Ramos (cell line): Measurements from ENCODE around the gene PIK3C2B.

Experiments
- in situ Hi-C: fragments of 300-500 bp; cut with MboI; formaldehyde crosslinking; loops from one replicate; pipeline ENCODE4 v1.14.3; 2022; ENCODE audit warnings: low sequenced_read_pairs; ENCODE audit not compliant: unreplicated experiment

Gene PIK3C2B

DNA sequence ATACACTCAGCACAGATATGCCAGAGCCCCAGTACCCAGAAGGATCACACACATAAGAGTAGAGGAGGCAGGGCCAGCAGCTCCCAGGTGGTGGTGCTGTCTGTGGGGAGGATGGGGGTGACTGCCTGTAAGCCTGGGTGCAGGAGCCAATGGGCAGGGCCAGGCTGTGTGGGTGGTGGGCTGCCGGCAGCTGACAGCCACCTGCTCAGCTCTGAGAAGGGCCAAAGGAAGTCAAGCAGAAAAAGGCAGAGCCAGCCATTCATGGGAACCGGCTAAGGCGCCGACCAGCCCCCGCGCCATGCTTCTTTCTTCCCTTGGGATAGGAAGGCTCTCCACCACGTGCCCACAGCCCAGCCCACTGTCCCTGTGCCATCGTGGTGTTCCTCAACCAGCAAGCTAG, 14.1 kb downstream of the PIK3C2B start:
- in situ Hi-C loops = no loop called here

DNA sequence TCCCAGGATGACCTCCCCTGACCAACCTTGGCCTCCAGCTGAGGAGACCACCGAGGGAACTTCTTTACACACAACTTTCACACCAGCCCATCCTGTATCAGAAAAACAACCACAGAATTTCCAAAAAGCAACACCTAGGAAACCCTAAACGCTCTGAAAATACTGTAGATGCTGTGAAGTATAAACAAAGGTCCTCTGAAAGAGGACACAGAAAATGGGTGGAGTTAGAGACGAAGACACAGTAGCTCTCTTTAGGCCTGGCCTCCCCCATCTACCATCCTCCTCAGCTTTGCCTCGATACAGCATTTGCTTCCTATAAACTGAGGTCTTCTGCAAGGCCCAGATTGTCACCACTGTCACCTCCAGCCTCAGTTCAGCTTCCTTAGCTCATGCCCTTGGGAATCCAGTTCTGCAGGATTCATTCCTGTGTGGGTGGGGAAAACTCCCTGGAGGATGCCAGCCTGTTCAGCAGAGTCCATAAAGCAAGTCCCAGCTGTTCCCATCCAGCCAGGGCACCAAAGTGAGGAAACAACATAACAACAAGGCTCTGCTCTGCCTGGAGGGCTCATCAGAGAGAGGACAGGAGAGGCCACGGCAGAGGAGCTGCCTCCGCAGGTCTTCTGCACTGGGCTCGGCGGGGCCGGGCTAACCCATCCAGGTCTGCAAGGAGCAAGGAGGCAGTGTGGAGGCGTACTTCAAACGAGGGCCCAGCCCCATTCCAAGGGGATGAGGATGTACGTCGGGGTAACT, 15.0 kb downstream of the PIK3C2B start:
- in situ Hi-C loops = no loop called here

DNA sequence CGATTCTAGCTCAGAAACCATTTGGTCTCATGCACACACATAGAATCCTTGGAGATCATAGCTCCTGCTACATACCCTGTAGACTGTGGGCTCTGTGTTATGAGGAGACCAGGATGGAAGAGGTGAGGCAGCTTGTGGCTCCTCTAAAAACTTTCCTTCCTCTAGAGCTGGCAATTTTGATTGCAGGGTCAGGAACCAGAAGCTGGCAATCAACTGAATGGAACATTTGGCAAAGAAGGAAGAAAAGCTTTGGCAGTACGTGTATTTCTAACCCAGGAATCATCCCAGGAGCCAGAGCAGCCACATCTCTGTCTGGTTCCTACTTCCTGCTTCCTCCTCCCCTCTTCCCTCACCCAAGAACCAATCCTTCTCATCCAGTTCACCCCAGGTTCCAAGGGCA, 15.7 kb downstream of the PIK3C2B start:
- in situ Hi-C loops = no loop called here

DNA sequence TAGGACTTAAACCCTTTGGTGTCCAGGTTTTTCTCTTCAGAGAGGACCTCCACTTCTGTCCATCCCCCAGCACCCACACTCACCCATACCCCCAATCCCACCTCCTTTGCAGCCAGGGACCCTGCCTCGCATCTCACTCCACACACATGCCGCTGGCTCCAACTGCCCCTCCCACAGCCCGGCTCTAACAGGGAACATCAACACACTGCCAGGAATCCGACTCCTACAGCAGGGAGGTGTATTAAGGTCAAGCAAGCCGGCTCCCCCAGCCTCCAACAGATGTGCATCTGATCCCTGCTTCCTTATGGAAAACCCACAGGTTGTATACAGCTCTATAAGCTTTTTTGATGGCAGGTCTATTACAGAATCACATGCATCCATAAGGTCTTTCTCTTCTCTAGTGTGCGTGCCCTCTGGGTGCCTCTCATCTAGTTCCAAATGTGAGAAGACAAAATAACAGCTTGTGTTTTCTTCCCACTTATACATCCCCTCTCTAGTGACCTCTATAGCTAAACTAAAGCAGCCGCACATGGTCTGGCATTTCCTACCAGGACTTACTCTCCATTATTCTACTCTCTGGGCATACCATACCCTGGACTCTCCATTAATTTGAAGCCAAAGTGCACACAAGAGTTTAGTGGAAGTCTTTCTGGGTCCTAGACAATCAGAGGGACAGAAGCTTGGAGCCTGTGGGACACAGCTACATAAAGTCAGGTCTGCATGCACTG, 16.3 kb downstream of the PIK3C2B start:
- in situ Hi-C loops = no loop called here

DNA sequence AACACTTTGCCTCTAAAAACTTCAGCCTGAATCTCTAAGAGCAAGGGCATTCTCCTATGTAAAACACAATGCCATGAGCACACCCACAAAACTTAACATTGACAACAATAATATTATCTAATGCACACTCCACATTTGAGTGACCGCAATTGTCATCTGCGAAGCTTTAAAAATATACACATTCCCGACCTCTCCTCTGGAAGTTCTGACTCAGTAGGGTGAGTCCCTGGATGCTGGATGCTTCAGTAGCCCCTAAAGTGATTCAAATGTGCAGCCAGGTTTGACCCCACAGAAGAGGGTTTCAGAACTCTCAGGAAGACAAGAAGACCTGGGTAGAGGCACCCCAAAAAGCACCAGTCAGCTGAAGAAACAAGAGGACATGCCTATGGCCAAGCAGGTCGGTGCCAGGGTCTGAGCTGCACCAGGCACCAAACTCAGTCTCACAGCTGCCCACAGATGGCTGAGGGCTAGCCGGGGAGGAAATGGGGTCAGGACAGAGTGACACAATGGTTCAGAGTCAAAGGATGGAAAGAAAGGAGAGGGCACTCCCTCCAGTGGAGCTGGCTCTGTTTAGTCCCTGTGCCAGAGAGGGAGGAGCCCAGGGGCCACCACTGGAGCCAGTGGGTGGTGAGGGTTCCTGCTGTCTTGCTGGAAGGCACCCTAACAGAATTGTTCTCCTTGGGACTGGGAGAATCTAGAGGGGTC, 17.4 kb downstream of the PIK3C2B start:
- in situ Hi-C loops = no loop called here

DNA sequence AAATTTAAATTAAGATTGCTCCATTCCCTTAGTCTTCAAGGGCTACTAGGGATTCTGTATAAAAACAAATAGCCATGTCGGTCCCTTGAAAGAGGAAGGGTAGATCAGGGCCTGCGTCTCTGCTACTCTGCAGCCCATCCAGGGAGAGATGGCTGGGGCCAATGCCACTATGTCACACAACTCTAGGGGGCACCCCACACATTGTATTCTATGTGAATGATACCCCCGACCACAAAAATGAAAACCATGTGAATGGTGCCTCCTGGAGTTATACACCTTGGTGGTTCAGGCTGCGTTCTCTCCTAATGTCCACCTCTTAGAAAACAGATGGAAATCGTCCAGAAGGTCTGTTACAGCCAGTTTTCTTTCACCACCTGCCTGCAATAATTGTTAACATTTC, 18.0 kb downstream of the PIK3C2B start:
- in situ Hi-C loops = no loop called here

DNA sequence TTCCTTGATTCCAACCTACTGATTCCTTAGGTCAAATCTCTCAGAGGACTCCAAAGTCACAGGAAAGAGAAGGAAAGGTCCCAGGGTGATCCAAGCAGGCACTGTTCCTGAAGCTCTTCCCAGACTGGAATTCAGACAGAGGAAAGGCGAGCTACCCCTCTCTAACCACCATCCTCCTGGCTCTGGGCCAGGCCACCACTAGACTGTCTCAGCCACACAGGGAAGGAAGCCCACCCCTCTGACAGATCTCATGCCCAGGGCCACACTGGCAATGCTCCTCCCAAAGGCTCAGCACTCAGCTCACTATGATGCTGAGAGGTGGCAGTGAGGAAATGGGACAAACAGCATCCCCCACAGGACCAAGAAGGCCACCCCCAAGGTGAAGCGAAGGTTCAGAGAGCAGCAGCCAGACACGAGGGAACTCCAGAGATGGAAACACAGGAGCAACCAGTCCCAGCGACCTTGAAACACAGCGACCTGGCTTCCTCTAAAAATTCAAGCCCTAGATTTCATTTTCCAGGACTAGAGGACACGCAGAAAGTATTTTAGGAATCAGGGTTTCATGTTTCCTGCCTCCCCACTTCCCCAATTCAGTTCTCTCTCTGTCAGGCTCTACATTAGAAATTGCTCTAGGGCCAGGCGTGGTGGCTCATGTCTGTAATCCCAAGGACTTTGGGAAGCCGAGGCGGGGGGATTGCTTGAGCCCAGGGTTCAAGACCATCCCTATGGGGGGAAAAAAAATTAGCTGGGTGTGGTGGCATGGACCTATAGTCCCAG, 18.8 kb downstream of the PIK3C2B start:
- in situ Hi-C loops = no loop called here

DNA sequence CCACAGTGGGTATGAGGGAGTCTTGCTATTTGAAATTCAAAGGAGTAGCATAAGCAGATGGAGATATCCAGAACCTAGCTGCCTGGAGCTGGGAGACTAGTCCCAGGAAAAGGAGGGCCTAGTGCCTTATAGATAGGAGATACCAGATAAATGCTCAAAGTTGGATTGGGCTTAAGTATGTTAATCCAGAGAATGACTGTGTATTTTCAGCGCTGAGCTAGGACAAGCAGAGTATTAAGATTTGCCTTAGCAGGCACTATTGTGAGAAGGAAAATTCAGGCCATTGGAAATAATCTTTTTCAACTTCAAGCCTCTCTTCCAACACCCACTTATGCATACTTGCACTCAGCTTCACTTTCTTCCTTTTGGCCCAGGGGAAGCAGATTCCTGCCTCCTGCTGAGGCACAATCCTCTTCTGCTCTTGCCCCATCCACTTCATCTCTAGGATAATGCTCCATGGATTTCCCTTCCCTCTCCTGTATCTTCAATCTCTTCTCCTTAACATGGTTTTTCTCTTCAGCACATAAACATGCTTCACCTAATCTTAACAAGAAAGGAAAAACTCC, 21.1 kb downstream of the PIK3C2B start:
- in situ Hi-C loops = no loop called here

DNA sequence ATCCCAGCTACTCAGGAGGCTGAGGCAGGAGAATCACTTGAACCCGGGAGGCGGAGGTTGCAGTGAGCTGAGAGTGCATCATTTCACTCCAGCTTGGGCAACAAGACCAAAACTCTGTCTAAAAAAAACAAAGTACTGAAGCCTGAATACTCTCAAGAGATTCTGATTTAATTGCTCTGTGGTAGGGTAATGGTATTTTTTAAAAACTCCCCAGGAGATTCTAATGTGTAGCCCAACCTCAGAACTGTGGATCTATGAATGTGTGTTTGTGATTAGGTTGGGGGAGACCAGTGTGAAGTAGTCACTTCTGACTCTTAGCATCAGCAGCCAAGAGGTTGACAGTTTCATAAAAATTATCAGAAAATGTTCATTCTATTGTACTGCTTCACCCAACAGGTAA, 21.9 kb downstream of the PIK3C2B start:
- in situ Hi-C loops = no loop called here

DNA sequence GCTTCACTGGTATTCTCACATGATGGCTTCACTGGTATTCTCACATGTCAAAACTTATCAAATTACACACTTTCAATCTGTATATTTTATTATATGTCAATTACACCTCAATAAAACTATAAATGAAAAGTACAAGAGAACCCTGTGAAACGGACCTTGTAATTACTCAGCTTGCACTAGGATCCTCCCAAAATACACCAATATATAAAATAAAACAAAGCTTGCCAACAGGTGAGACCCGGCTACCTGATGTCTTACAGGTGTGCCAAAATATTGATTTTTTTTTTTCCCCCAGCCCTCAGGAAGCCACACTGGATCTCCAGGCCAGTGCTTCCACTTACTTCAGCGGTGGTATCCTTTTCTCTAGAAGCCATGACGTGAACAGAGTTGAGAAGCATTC, 22.9 kb downstream of the PIK3C2B start:
- in situ Hi-C loops = no loop called here

DNA sequence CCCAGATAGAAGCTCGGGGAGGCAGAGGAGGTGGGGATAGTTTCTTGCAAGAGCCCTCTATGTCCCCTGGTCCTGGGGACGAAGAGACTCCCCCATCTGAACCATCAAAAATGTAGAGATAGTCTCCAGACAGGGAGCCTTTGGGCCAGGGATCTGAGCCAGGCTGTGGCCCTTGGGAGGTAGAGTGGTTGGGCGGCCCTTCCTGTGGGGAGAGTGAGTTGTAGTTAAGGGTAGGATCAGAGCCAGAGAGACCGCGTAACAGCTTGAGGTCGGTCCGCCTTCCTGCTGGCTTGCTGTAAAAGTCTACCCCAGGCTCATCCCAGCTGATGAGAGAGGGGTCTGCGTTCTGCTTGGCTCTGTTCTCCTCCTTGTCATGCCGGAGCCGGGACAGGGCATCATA, 25.3 kb downstream of the PIK3C2B start:
- in situ Hi-C loops = no loop called here

DNA sequence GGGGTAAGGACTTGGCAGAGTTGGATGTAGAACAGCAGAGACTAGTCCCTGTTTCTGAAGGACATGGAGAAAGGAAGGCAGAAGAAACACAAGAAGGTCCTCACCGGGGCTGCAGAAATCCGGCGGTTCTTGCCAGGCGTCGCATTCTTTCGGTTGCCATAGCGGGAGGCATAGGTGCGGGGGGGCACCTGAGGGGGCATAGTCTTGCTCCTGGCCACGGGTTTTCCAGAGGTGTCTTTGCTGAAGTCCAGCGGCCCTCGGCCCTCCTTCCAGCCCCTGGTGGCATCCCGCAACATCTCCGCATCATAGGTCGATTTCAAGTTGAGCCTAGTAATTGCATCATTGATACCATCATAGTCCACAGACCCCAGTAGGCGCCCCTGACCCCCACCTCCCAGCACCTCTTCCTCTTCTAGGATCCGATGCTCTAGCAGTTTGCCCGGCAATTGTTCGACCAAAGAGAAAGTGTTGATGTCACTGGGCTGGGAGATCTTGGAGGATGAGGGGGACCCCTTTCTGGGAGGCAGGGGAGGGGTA, 25.8 kb downstream of the PIK3C2B start:
- in situ Hi-C loops = no loop called here

DNA sequence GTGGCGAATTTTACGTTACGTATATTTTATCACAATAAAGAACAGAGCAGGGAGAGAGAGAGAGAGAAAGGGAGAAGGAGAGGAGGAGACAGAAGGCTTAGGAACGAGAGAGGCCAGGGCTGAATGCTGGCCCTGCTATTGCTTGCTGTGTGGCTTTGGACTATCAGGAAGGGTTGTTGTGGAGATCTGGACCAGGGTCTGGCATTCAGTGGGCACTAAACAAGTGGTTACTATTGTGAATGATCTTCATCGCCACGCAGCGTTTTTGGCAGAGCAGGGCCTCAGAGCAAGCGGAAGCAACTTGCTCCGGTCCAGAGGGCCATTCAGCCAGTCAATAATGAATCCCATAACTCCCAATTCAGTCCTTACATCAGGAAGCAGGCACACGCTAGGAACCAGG, 26.4 kb downstream of the PIK3C2B start:
- in situ Hi-C loops = no loop called here

DNA sequence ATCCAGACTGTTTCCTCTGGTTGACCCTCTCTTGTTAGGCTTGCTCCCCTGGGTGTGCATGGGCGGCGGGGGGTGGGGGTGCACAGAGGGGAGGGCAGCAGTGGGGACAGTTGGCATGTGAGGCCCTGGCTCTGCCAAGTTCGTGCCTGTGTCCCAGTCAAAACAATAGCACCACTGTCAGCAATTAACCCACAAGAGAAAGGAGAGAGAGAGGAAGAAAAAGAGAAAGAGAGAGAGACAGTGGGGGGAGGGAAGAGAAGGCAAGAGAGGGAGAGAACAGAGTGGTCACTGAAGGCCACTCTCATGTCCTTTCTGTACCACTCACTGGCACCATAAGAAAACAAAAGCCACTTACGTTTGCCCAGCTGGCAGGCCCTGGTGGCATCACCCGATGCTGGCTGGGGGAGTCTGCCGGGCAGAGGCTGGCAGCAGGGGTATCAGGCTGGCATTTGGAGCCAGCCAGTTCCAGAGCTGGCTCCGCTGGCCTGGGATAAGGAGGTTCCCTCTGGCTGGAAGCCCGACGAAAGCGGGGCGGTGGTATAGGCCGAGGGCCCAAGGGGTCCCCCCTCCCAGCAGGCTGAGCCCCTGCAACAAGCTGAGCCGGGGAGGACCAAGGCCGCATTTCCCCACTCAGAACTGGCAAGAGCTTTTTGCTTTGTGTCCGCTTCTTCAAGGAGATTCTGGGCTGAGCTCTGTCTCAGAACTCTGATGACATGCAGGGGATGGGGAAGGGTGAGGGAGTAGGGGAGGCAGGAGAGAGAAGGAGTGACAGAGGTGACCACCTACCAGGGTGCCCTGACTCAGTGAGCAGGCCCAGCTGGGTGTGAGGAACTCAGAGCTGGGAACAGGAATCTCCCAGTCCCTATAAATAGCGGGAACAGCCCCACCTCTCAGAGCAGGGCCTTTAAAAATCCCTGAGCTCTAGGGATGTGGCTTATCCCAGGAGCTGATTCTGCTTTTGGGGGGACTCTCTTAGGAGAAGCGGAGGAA, 27.9 kb downstream of the PIK3C2B start:
- in situ Hi-C loops = no loop called here

DNA sequence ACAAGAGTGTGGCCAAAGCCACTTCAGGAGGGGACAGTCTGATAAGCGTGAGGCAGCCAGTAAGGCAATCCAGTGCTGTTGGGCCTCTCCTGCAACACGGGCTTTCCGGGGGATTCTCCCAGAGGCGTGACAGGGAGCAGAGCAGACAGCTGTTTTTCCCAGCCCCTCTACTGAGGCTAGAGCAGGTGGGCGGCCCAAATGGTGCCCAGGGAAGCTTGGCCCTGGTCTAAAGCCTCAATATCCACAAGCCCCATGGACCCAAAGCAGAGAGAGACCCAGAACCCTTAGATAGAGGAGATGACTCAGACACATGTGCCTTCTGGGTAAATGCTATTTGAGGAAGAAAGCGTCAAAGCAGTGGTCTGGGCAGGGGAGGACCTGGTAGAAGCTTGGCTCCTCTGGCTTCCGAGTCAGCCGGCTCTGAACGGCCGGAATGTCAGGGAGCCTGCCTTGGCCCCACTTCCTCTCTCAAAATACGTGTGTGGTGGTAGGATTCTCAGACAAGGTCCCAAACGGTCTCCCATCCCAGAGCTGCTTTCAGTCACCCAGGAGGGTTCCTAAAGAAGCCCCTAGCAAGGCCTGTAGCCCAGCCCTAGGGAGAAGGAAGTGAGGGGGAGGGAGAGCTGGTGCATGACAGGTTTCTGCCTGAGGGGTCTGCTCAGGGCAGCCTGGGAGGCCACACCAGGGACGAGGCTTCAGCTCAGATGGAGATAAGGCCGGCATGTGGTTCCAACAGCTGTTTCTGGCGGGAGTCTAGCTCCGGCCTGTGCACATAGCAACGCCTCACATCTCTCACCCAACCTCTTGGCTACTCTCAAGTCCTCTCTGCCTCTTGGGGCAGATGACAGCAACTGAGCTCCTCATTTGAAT, 28.8 kb downstream of the PIK3C2B start:
- in situ Hi-C loops = no loop called here

DNA sequence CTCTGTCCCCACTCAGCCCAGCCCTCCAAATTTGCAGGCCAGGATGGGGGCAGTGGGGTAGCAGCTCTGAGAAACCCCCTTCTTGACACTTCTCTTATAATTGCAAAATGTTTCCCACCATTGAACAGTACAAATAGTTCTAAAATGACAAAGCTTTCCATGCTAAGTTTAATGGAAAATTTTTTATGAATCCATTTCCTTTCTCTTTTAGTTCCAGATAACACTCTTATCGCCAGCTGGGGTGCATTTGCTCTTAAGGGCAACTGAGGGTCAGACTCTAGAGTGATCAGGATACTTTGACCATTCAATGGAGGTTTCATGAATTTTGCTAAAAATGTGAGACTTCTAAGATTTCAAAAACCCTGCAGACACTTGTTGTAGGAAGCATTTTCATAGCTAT, 29.9 kb downstream of the PIK3C2B start:
- in situ Hi-C loops = no loop called here

DNA sequence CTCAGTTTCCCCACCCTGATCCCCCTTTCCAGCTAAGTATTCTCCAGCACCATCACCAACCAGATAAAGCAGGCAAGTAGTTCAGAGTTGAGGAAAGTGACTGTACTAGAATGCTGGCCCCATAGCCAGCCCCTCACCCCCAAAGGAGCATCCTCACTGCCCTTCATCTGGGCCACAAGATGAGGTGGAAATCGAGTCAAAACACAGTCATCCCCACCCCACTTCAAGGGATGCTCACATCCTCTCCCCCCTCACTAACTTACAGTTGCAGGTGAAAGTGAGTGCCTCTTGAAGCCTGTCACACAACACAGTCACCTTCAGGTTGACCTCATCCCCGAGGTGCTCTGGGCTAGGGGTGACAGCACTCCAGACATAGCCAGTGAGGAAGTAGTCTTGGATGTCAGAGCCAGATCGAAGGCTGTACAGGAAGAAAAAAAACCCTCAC, 30.4 kb downstream of the PIK3C2B start:
- in situ Hi-C loops = no loop called here
